Measurements from ENCODE around the gene SCN1B.
"Not testable (repeated sequence)": the region's sequence is repeated elsewhere in the genome, so short reads cannot be mapped to it uniquely, and the experiment has no call there.

Gene SCN1B

GRCh38 chr19:35048911-35049411, 18.7 kb downstream of the SCN1B start:
- TF ChIP-seq, protein P1, sequence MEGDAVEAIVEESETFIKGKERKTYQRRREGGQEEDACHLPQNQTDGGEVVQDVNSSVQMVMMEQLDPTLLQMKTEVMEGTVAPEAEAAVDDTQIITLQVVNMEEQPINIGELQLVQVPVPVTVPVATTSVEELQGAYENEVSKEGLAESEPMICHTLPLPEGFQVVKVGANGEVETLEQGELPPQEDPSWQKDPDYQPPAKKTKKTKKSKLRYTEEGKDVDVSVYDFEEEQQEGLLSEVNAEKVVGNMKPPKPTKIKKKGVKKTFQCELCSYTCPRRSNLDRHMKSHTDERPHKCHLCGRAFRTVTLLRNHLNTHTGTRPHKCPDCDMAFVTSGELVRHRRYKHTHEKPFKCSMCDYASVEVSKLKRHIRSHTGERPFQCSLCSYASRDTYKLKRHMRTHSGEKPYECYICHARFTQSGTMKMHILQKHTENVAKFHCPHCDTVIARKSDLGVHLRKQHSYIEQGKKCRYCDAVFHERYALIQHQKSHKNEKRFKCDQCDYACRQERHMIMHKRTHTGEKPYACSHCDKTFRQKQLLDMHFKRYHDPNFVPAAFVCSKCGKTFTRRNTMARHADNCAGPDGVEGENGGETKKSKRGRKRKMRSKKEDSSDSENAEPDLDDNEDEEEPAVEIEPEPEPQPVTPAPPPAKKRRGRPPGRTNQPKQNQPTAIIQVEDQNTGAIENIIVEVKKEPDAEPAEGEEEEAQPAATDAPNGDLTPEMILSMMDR (conservative IDR thresholded peaks at IDR 0.05; ENCODE audit: low read length): no peak
- DNase-seq (ENCODE audit: low read depth): no peak
- no peak overlapping the region for H3K4me3 ChIP-seq (ENCODE audit: low read length)

- no peak for DNase-seq (ENCODE audit: low read depth)
- TF ChIP-seq, protein P1 (conservative IDR thresholded peaks at IDR 0.05; ENCODE audit: low read length): no peak
- no peak overlapping the region for H3K4me3 ChIP-seq (ENCODE audit: low read length)
Observed at GRCh38 chr19:35049456-35049855, 19.2 kb downstream of the SCN1B start.

DNA sequence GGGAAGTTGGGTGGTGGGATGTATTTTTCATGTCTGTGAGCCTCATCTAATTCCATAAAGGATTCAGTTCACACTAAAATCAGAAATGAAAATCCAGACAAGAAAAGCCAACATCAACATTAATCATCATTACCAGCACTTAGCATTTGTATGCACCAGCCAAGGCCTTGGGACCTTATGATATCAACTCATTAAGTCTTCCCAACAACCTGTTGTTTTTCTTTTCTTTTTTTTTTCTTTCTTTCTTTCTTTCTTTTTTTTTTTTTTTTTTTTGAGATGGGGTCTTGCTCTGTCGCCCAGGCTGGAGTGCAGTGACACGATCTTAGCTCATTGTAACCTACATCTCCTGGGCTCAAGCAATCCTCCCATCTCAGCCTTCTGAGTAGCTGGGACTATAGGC, 20.4 kb downstream of the SCN1B start:
- H3K4me3 ChIP-seq (ENCODE audit: low read length); DNase-seq (ENCODE audit: low read depth): not testable (repeated sequence)

DNA sequence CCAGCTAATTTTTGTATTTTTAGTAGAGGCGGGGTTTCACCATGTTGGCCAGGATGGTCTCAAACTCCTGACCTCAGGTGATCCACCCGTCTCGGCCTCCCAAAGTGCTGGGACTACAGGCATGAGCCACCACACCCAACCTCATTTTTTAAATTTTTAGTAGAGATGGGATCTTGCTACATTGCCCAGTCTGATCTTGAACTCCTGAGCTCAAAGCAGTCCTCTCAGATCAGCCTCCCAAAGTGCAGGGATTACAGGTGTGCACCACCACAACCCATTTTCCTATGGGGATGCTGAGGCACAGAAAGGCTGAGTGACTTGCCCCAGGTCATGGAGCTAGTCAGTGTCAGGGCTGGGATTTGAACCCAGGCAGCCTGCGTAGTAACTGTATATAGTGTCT, 21.0 kb downstream of the SCN1B start:
- DNase-seq (ENCODE audit: low read depth); H3K4me3 ChIP-seq (ENCODE audit: low read length): not testable (repeated sequence)

DNA sequence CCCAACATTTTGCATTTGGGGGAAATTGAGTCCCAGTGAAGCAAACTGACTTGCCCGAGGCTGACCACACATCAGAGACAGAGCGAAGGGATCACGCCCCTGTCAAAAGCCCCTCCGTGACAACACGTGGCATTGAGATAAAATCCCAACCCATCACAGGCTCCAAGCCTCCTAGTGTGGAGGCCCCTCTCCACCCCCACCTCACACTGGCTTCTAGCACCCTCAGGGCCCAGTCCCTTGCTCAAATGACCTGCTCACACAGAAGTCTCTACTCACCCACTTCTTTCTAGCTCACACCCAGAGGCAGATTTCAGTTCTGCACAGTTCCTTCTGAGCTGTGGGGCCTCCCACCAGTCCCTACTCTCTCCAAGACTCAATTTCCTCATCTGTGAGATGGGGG, 21.5 kb downstream of the SCN1B start:
- no peak for DNase-seq (ENCODE audit: low read depth)
- H3K4me3 ChIP-seq (ENCODE audit: low read length): no peak overlapping the region
- TF ChIP-seq, protein P1 (conservative IDR thresholded peaks at IDR 0.05; ENCODE audit: low read length): no peak

- TF ChIP-seq, protein P1 (conservative IDR thresholded peaks at IDR 0.05; ENCODE audit: low read length): no peak
- DNase-seq (ENCODE audit: low read depth): no peak
- no peak overlapping the region for H3K4me3 ChIP-seq (ENCODE audit: low read length)
Observed at GRCh38 chr19:35052599-35053190, 22.4 kb downstream of the SCN1B start.

DNA sequence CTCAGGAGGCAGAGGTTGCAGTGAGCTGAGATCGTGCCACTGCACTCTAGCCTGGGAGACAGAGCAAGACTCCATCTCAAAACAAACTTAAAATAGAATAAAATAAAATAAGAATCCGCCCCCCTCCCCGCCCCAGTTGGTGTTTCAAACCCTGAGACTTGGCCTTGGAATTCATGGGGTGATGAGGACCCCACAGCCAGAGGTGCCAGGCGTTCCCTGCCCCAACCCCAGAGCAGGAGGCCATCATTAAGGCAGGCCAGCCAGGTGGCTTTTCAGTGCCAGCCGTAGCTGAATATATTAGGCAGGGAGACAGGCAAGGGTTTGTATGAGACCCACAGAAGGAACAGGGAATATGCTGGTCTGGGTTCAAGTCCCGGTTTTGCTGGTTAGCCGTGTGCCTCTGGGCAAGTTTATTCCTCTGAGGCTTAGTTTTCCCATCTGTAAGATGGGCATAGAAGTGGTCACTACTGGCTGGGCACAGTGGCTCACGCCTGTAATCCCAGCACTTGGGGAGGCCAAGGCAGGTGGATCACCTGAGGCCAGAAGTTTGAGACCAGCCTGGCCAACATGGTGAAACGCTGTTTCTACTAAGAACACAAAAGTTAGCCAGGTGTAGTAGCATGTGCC, 23.5 kb downstream of the SCN1B start:
- no peak overlapping the region for H3K4me3 ChIP-seq (ENCODE audit: low read length)
- TF ChIP-seq, protein P1 (conservative IDR thresholded peaks at IDR 0.05; ENCODE audit: low read length): no peak

DNA sequence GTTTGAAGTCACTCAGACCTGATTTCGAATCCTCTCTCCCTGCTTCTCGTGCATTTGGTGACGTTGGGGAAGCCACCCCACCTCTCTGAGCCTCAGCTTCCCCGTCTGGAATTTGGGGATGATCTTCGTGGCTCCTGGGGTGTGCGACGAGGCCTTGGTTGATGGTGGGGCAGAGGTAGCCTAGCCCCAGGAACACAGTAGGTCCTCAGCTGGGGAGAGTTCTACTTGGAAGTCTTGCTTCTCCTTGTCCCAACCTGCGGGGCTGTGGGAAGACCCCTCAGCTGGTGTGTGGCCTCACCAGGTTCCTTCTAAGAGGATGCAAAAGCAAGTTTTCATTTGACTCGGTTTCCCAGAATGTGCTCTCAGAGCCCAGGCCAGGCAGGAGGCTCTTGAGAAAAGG, 24.4 kb downstream of the SCN1B start:
- TF ChIP-seq, protein P1 (conservative IDR thresholded peaks at IDR 0.05; ENCODE audit: low read length): no peak
- no peak overlapping the region for H3K4me3 ChIP-seq (ENCODE audit: low read length)
- DNase-seq (ENCODE audit: low read depth): no peak

More for the DNA sequence above, 23.5 kb downstream of the SCN1B start:
- no peak for DNase-seq (ENCODE audit: low read depth)

Measured in AG10803 (cell line).